GM12891 (cell line): ENCODE data around the gene PDE3A.

ENCODE experiments used
- DNase-seq: peaks from one replicate; pipeline ENCODE4 v3.0.0; 2011; ENCODE audit warnings: low spot score; ENCODE audit not compliant: insufficient read length
- FAIRE-seq: peaks from 2 replicates; lab custom pipeline; 2011; peaks lifted over from hg19 to GRCh38; lab: Jason Lieb, UNC
- PAX5 ChIP-seq: IDR thresholded peaks from 2 replicates; pipeline ENCODE4 v1.6.1; 2011; ENCODE audit warnings: low read length, moderate library complexity, mild to moderate bottlenecking; ENCODE audit not compliant: insufficient read depth, severe bottlenecking
- POLR2A ChIP-seq: IDR thresholded peaks from 2 replicates; pipeline ENCODE4 v1.6.1; 2011; ENCODE audit warnings: low read depth, low read length, control low read depth
- POLR2AphosphoS5 ChIP-seq: IDR thresholded peaks from 2 replicates; pipeline ENCODE4 v1.6.1; 2011; ENCODE audit warnings: low read depth, low read length, control low read depth
- POU2F2 ChIP-seq: IDR thresholded peaks from 2 replicates; pipeline ENCODE4 v1.6.1; 2011; ENCODE audit warnings: low read depth, mild to moderate bottlenecking, control low read depth, low read length, moderate library complexity
- SPI1 ChIP-seq: IDR thresholded peaks from 2 replicates; pipeline ENCODE4 v1.6.1; 2011; ENCODE audit warnings: low read depth, low read length, control low read depth
- TAF1 ChIP-seq: IDR thresholded peaks from 2 replicates; pipeline ENCODE4 v1.6.1; 2011; ENCODE audit warnings: low read depth, low read length, control low read depth

The PDE3A gene

GRCh38 chr12:20520532-20520931 lies 152.2 kb downstream of the PDE3A start:
- FAIRE-seq (no peak), DNase-seq (no peak)
- no peak for TF ChIP-seq POU2F2
- no peak for TF ChIP-seq POLR2AphosphoS5
- no peak for TF ChIP-seq POLR2A
- TF ChIP-seq SPI1, result no peak
- no peak for TF ChIP-seq TAF1
- no peak for TF ChIP-seq PAX5

- FAIRE-seq (no peak), DNase-seq (no peak)
- no peak for TF ChIP-seq TAF1
- TF ChIP-seq POU2F2, result no peak
- no peak for TF ChIP-seq POLR2AphosphoS5
- no peak for TF ChIP-seq SPI1
- no peak for TF ChIP-seq POLR2A
These were observed 155.3 kb downstream of the PDE3A start for GRCh38 chr12:20523658-20524057.

GRCh38 chr12:20524113-20524512 lies 155.8 kb downstream of the PDE3A start:
- FAIRE-seq (no peak), DNase-seq (no peak)
- TF ChIP-seq POU2F2, result no peak
- TF ChIP-seq TAF1, result no peak
- TF ChIP-seq PAX5, result no peak
- no peak for TF ChIP-seq SPI1
- no peak for TF ChIP-seq POLR2A
- no peak for TF ChIP-seq POLR2AphosphoS5

- DNase-seq, result no peak
- peak; percentile 23 for FAIRE-seq
- TF ChIP-seq TAF1 (no peak), POLR2AphosphoS5 (no peak), POU2F2 (no peak), POLR2A (no peak), PAX5 (no peak), SPI1 (no peak)
These were observed 156.8 kb downstream of the PDE3A start for GRCh38 chr12:20525064-20525610.

- DNase-seq (no peak), FAIRE-seq (no peak)
- TF ChIP-seq POLR2A (no peak), PAX5 (no peak), TAF1 (no peak), SPI1 (no peak), POLR2AphosphoS5 (no peak)
These were observed 159.3 kb downstream of the PDE3A start for GRCh38 chr12:20527417-20528163.

GRCh38 chr12:20528208-20528607 lies 159.9 kb downstream of the PDE3A start:
- no peak for FAIRE-seq
- no peak for TF ChIP-seq POU2F2
- TF ChIP-seq POLR2A, result no peak
- no peak for TF ChIP-seq TAF1
- no peak for TF ChIP-seq POLR2AphosphoS5
- no peak for TF ChIP-seq SPI1
- TF ChIP-seq PAX5, result no peak

GRCh38 chr12:20546267-20546666 lies 177.9 kb downstream of the PDE3A start:
- TF ChIP-seq TAF1 (no peak), PAX5 (no peak), SPI1 (no peak), POLR2AphosphoS5 (no peak), POLR2A (no peak), POU2F2 (no peak)
- FAIRE-seq (no peak), DNase-seq (no peak)

More at GRCh38 chr12:20528208-20528607, 159.9 kb downstream of the PDE3A start:
- no peak for DNase-seq

GRCh38 chr12:20547816-20548575 lies 179.7 kb downstream of the PDE3A start:
- FAIRE-seq (no peak), DNase-seq (no peak)
- no peak for TF ChIP-seq POLR2A
- TF ChIP-seq SPI1, result no peak
- no peak for TF ChIP-seq TAF1
- no peak for TF ChIP-seq POLR2AphosphoS5
- TF ChIP-seq POU2F2, result no peak
- no peak for TF ChIP-seq PAX5

GRCh38 chr12:20548611-20549010 lies 180.3 kb downstream of the PDE3A start:
- DNase-seq (no peak), FAIRE-seq (no peak)
- TF ChIP-seq POLR2AphosphoS5, result no peak
- TF ChIP-seq TAF1, result no peak
- TF ChIP-seq SPI1, result no peak
- TF ChIP-seq POLR2A, result no peak
- TF ChIP-seq PAX5, result no peak
- no peak for TF ChIP-seq POU2F2
